D721Med (cell line): Measurements from ENCODE around the gene MRPS18B.
"Not testable (repeated sequence)": the region's sequence is repeated elsewhere in the genome, so short reads cannot be mapped to it uniquely, and the experiment has no call there.

ENCODE experiments used
- DNase-seq: peaks from one replicate; pipeline ENCODE4 v3.0.0; 2011; ENCODE audit warnings: low spot score; ENCODE audit not compliant: insufficient read length
- FAIRE-seq: peaks from 2 replicates; lab custom pipeline; 2011; peaks lifted over from hg19 to GRCh38; lab: Jason Lieb, UNC
- TF ChIP-seq, protein P1 (sequence below): IDR thresholded peaks from 2 replicates; pipeline ENCODE4 v1.5.1; 2012; ENCODE audit warnings: mild to moderate bottlenecking, control low read depth; ENCODE audit not compliant: insufficient read depth; ENCODE audit errors: missing control alignments

The MRPS18B gene

DNA sequence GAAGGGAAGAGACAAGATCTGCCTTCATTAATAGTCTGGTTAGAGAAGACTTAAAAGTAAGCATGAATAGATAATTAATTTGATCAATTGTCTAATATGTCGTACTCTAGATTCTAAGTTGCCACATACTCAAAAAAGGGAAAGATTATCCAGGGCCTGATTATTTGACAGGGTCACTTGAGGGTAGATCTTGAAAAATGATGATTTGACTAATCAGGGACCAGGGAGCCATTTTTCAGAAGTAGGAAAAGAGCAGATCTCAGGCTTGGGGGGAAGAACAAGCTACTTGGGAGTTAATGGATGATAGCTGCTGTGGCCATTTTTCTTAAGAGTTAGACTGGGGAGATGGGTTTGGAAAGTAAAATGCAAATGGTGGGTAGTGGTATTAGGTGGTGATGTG is 25.4 kb upstream of the MRPS18B start:
- no peak for FAIRE-seq
- TF ChIP-seq, protein P1, sequence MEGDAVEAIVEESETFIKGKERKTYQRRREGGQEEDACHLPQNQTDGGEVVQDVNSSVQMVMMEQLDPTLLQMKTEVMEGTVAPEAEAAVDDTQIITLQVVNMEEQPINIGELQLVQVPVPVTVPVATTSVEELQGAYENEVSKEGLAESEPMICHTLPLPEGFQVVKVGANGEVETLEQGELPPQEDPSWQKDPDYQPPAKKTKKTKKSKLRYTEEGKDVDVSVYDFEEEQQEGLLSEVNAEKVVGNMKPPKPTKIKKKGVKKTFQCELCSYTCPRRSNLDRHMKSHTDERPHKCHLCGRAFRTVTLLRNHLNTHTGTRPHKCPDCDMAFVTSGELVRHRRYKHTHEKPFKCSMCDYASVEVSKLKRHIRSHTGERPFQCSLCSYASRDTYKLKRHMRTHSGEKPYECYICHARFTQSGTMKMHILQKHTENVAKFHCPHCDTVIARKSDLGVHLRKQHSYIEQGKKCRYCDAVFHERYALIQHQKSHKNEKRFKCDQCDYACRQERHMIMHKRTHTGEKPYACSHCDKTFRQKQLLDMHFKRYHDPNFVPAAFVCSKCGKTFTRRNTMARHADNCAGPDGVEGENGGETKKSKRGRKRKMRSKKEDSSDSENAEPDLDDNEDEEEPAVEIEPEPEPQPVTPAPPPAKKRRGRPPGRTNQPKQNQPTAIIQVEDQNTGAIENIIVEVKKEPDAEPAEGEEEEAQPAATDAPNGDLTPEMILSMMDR, result no peak
- no peak for DNase-seq

DNA sequence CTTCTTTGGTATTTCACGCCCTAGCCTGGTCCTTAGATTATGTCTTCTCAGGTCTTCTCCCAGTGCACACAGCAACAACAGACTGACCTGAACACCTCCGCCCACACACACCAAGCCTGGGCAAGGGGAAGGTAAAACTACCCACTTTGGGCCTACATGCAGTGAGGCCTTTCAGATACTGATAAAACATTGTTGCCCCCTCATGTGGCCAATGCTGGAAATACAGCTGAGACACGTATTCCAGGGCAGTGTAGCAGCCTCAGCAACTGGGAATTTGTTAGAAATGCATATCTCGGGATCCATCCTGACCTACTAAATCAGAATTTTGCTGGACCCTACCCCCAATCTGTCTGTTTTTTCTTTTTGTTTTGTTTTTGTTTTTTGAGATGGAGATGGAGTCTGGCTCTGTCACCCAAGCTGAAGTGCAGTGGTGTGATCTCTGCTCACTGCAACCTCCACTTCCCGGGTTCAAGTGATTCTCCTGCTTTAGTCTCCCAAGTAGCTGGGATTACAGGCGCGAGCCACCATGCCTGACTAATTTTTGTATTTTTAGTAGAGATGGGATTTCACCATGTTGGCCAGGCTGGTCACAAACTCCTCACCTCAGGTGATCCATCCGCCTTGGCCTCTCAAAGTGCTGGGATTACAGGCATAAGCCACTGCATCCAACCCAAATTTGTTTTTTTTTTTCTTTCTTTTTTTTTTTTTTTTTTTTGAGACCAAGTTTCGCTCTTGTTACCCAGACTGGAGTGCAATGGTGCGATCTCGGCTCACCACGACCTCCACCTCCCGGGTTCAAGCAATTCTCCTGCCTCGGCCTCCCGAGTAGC is 20.1 kb upstream of the MRPS18B start:
- TF ChIP-seq, protein P1, result peak; percentile 77
- FAIRE-seq, result not testable (repeated sequence)
- DNase-seq, result peak; percentile 67

DNA sequence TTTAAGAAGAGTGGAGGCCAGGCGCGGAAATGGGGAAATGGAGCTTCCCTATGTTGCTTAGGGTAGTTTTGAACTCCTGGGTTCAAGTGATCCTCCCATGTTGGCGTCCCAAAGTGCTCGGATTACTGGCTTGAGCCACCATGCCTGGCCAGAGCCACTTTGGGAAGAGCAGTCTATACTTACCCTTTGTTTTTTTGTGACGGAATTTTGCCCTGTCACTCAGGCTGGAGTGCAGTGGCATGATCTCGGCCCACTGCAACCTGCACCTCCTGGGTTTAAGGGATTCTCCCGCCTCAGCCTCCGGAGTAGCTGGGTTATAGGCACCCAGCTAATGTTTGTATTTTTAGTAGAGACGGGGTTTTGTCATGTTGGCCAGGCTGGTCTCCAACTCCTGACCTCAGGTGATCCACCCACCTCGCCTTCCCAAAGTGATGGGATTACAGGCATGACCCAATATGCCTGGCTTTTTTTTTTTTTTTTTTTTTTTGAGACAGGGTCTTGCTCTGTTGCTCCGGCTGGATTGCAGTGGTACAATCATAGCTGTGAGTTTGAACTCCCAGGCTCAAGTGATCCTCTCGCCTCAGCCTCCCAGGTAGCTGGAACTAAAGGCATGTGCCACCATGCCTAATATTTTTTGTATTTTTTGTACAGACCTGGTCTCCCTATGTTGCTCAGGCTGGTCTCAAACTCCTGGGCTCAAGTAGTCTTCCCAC is 18.6 kb upstream of the MRPS18B start:
- FAIRE-seq, result no peak
- TF ChIP-seq, protein P1, result no peak
- no peak for DNase-seq

DNA sequence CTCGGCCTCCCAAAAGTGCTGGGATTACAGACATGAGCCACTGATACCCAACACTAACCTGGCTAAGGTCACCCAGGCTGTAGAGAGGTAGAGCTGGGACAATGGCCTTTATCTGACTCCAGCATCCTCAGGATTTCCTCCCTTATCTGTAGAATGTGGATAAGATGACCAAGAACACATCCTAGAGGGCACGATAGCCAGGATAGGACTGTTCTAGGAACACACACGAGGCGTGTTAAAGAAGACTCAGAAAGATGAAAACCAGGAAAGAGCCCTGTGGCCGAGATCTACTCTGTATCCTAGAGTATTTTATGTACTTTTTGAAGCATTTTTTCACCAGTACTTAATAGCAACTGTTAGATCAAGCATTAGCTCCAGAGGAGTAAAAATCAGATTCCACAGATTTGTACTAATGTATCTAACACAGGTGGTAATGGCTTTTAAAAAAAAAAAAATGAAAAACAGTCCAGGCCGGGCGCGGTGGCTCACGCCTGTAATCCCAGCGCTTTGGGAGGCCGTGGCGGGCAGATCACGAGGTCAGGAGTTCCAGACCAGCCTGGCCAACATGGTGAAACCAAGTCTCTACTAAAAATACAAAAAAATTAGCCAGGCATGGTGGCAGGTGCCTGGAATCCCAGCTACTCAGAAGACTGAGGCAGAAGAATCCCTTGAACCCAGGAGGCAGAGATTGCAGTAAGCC is 17.9 kb upstream of the MRPS18B start:
- FAIRE-seq, result no peak
- DNase-seq, result no peak
- TF ChIP-seq, protein P1, result no peak

DNA sequence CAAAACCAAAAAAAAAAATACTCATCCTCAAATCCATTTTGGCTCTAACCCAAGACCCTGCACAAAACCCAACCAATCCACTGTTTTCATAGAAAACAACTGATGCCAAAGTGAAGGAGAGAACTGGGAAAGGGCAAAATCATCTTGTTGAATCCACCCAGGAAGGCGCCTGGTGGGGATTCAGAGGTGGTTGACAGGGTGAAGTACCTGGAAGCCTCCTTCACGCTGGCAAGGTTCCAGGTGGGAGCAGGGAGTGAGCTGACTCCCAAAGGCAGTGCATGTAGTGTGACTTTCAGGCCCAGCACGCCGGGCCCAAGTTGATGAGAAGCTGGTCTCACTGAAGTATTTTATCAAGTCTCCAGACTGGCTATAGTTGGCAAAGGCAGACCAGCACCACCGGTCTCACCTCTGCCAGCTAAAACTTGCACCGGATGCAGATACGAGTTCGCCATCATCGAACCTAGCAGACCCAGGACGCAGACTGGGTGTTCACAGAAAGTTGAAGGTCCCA is 17.1 kb upstream of the MRPS18B start:
- DNase-seq (no peak), FAIRE-seq (no peak)
- TF ChIP-seq, protein P1, result no peak

DNA sequence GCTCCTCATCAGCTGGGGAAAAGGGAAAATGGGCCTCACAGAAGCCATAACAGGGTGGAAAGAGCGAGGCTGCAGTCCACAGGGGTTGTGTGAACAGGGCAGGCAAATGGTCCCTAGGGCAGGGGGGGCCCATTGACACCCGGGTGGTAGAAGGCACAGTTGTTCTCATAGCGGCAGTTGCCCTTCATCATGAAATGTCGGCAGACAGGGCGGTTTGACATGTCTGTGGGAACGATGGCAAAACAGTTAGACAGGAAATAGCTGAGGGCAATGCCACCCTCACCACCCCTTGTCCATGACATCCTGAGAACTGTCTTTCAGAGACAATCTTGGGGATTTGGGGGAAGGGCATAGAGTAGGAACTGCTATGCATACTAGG is 16.2 kb upstream of the MRPS18B start:
- DNase-seq, result no peak

More for the DNA sequence above, 16.2 kb upstream of the MRPS18B start:
- TF ChIP-seq, protein P1, result no peak
- no peak for FAIRE-seq
